AG09309 (cell line): ENCODE results near the gene RCOR1.

ENCODE experiments used
- DNase-seq: peaks from one replicate; pipeline ENCODE4 v3.0.0-alpha.2; 2010; ENCODE audit warnings: low read depth
- H3K4me3 ChIP-seq: 2 replicates; pipeline ENCODE4 v1.5.1; 2011; ENCODE audit warnings: mild to moderate bottlenecking, low read depth, low read length, moderate library complexity; ENCODE audit not compliant: control insufficient read depth
- CTCF ChIP-seq: IDR thresholded peaks from 2 replicates; pipeline ENCODE4 v1.5.1; 2011; ENCODE audit warnings: mild to moderate bottlenecking, low read depth, low read length, inconsistent platforms; ENCODE audit not compliant: insufficient read depth, control insufficient read depth; ENCODE audit errors: missing control alignments

The RCOR1 gene

GRCh38 chr14:102560458-102561261 lies 31.8 kb upstream of the RCOR1 start:
- no peak for TF ChIP-seq CTCF
- DNase-seq: no peak
- no peak overlapping the region for H3K4me3 ChIP-seq

GRCh38 chr14:102565331-102565887 lies 27.0 kb upstream of the RCOR1 start:
- no peak overlapping the region for H3K4me3 ChIP-seq
- no peak for DNase-seq
- TF ChIP-seq CTCF: no peak

- DNase-seq: no peak
- TF ChIP-seq CTCF: no peak
- H3K4me3 ChIP-seq: no peak overlapping the region
These were observed 26.5 kb upstream of the RCOR1 start for GRCh38 chr14:102565959-102566358.

- TF ChIP-seq CTCF: no peak
- no peak overlapping the region for H3K4me3 ChIP-seq
- DNase-seq: no peak
These were observed 24.3 kb upstream of the RCOR1 start for GRCh38 chr14:102568115-102568614.

- no peak for TF ChIP-seq CTCF
- DNase-seq: no peak
These were observed 22.0 kb upstream of the RCOR1 start for GRCh38 chr14:102570334-102570995.

GRCh38 chr14:102571043-102571442 lies 21.4 kb upstream of the RCOR1 start:
- no peak for DNase-seq
- no peak overlapping the region for H3K4me3 ChIP-seq
- TF ChIP-seq CTCF: no peak

More at GRCh38 chr14:102570334-102570995, 22.0 kb upstream of the RCOR1 start:
- H3K4me3 ChIP-seq: no peak overlapping the region
